Erythroblast (primary cell): ENCODE results near the gene ABCA12.

Source experiments
- GATA1 ChIP-seq: IDR thresholded peaks from 2 replicates; pipeline ENCODE4 v1.6.1; 2011; ENCODE audit warnings: low read depth, mild to moderate bottlenecking, control low read depth, low read length, moderate library complexity
- POLR2A ChIP-seq: IDR thresholded peaks from 2 replicates; pipeline ENCODE4 v1.6.1; 2011; ENCODE audit warnings: mild to moderate bottlenecking, low read length

- TF ChIP-seq POLR2A (no peak), GATA1 (no peak)
Observed at GRCh38 chr2:215149894-215150293, 11.5 kb upstream of the ABCA12 start.
